GM23338 (cell line): Measurements from ENCODE around the gene OR52A1. TPM values are rescaled to one million over a fixed set of nuclear protein-coding genes. Genes with fewer than 3 reads are reported as not detected.

ENCODE experiments used
- ATAC-seq: fragments of 200-7000 bp; cut with Tn5 transposase; 3 replicates; pipeline ENCODE4 v1.9.1; 2020
- DNase-seq: peaks from one replicate; pipeline ENCODE4 v3.0.0-alpha.2; 2015; ENCODE audit warnings: low spot score
- H2AFZ ChIP-seq: fragments of 200-600 bp; sonication (generic); 2 replicates; pipeline ENCODE4 v1.8.0; 2016; ENCODE audit warnings: antibody characterized with exemption, mild to moderate bottlenecking, moderate library complexity
- H3F3A ChIP-seq: fragments of 200-600 bp; sonication (generic); replicated peaks from 2 replicates; pipeline ENCODE4 v1.8.0; 2017; ENCODE audit warnings: antibody characterized with exemption, mixed run types, low read depth
- H3K27ac ChIP-seq: fragments of 200-600 bp; sonication (generic); 2 replicates; pipeline ENCODE4 v1.6.1; 2016; ENCODE audit warnings: low read depth
- H3K27me3 ChIP-seq: fragments of 200-600 bp; sonication (generic); 2 replicates; pipeline ENCODE4 v1.8.0; 2016; ENCODE audit warnings: mild to moderate bottlenecking, mixed run types, moderate library complexity; ENCODE audit not compliant: insufficient read depth
- H3K36me3 ChIP-seq: fragments of 200-600 bp; sonication (generic); 2 replicates; pipeline ENCODE4 v1.8.0; 2016; ENCODE audit warnings: mild to moderate bottlenecking; ENCODE audit not compliant: insufficient read depth
- H3K4me1 ChIP-seq: fragments of 200-600 bp; sonication (generic); 2 replicates; pipeline ENCODE4 v1.8.0; 2016; ENCODE audit warnings: mild to moderate bottlenecking, moderate library complexity; ENCODE audit not compliant: insufficient read depth
- H3K4me2 ChIP-seq: fragments of 200-600 bp; sonication (generic); 2 replicates; pipeline ENCODE4 v1.7.1; 2017; ENCODE audit warnings: mixed run types
- H3K4me3 ChIP-seq: fragments of 200-600 bp; sonication (generic); 2 replicates; pipeline ENCODE4 v1.6.1; 2016; ENCODE audit warnings: mixed run types
- H3K79me2 ChIP-seq: fragments of 200-600 bp; sonication (generic); replicated peaks from 2 replicates; pipeline ENCODE4 v1.8.0; 2017; ENCODE audit warnings: mild to moderate bottlenecking; ENCODE audit not compliant: insufficient read depth
- H3K9me2 ChIP-seq: fragments of 200-600 bp; sonication (generic); 2 replicates; pipeline ENCODE4 v1.8.0; 2017; ENCODE audit not compliant: insufficient read depth
- H4K20me1 ChIP-seq: fragments of 200-600 bp; sonication (generic); replicated peaks from 2 replicates; pipeline ENCODE4 v1.8.0; 2017; ENCODE audit warnings: mild to moderate bottlenecking; ENCODE audit not compliant: insufficient read depth
- H3K27ac Mint-ChIP-seq: 2 replicates; pipeline ENCODE4 v1.8.0; 2020; ENCODE audit warnings: inconsistent platforms, mild to moderate bottlenecking, moderate library complexity, mixed read lengths
- H3K27me3 Mint-ChIP-seq: 3 replicates; pipeline ENCODE4 v1.8.0; 2022; ENCODE audit warnings: low read depth, mild to moderate bottlenecking, moderate library complexity, mixed read lengths, inconsistent platforms; ENCODE audit not compliant: insufficient read depth, poor library complexity
- H3K36me3 Mint-ChIP-seq: 3 replicates; pipeline ENCODE4 v1.8.0; 2021; ENCODE audit warnings: low read depth, mild to moderate bottlenecking, inconsistent platforms, moderate library complexity, mixed read lengths
- H3K4me1 Mint-ChIP-seq: 3 replicates; pipeline ENCODE4 v1.8.0; 2020; ENCODE audit warnings: mild to moderate bottlenecking, inconsistent platforms, mixed read lengths
- H3K4me3 Mint-ChIP-seq: 3 replicates; pipeline ENCODE4 v1.8.0; 2021; ENCODE audit warnings: moderate library complexity, mild to moderate bottlenecking, inconsistent platforms, mixed read lengths
- H3K9me3 Mint-ChIP-seq: 3 replicates; pipeline ENCODE4 v1.8.0; 2020; ENCODE audit warnings: moderate library complexity, mild to moderate bottlenecking, inconsistent platforms, mixed read lengths
- CREB1 ChIP-seq: fragments of 250-450 bp; sonication (Bioruptor Pico); IDR thresholded peaks from 2 replicates; pipeline ENCODE4 v1.5.0; 2020; ENCODE audit warnings: low read depth, mild to moderate bottlenecking, moderate library complexity
- ETS1 ChIP-seq: IDR thresholded peaks from 2 replicates; pipeline ENCODE4 v1.6.1; 2016; ENCODE audit warnings: antibody characterized with exemption
- EZH2 ChIP-seq: fragments of 200-600 bp; sonication (generic); IDR thresholded peaks from one replicate; pipeline ENCODE4 v1.8.0; 2017; ENCODE audit warnings: antibody characterized with exemption, mild to moderate bottlenecking, low read depth; ENCODE audit not compliant: unreplicated experiment
- EZH2phosphoT487 ChIP-seq: fragments of 200-600 bp; sonication (generic); IDR thresholded peaks from one replicate; pipeline ENCODE4 v1.8.1; 2018; ENCODE audit warnings: antibody characterized with exemption; ENCODE audit not compliant: unreplicated experiment
- JUNB ChIP-seq: IDR thresholded peaks from one replicate; pipeline ENCODE4 v1.6.1; 2016; ENCODE audit warnings: antibody characterized with exemption; ENCODE audit not compliant: unreplicated experiment
- NANOG ChIP-seq: IDR thresholded peaks from 2 replicates; pipeline ENCODE4 v1.6.1; 2016; ENCODE audit warnings: antibody characterized with exemption, borderline replicate concordance
- POLR2AphosphoS5 ChIP-seq: IDR thresholded peaks from 2 replicates; pipeline ENCODE4 v1.6.1; 2016; ENCODE audit warnings: antibody characterized with exemption, low read depth
- REST ChIP-seq: IDR thresholded peaks from one replicate; pipeline ENCODE4 v1.6.1; 2018; ENCODE audit warnings: antibody characterized with exemption; ENCODE audit not compliant: unreplicated experiment
- STAT1 ChIP-seq: IDR thresholded peaks from one replicate; pipeline ENCODE4 v1.6.1; 2016; ENCODE audit warnings: antibody characterized with exemption; ENCODE audit not compliant: unreplicated experiment
- ZNF114 ChIP-seq: fragments of 250-450 bp; sonication (Bioruptor Pico); IDR thresholded peaks from 2 replicates; pipeline ENCODE4 v1.5.0; 2020; ENCODE audit warnings: mild to moderate bottlenecking, moderate library complexity
- ZNF331 ChIP-seq: fragments of 250-450 bp; sonication (Bioruptor Pico); IDR thresholded peaks from 2 replicates; pipeline ENCODE4 v1.5.0; 2020; ENCODE audit warnings: low read depth, mild to moderate bottlenecking, moderate library complexity
- ZNF462 ChIP-seq: fragments of 250-450 bp; sonication (Bioruptor Pico); IDR thresholded peaks from 2 replicates; pipeline ENCODE4 v1.5.0; 2020; ENCODE audit warnings: mild to moderate bottlenecking, moderate library complexity
- polyA plus RNA-seq: library from polyadenylated mRNA; unstranded; fragments of >200 nt; fragmentation: Nextera tagmentation; extraction: Ambion mirVana; gene quantifications from 2 replicates; pipeline ENCODE4 v1.2.1, GENCODE V29; 2016
- total RNA-seq: library from RNA; depleted of rRNA; stranded (reverse); fragments of >200 nt; shearing (Covaris generic); gene quantifications from 2 replicates; pipeline ENCODE4 v1.2.3, GENCODE V29; 2014
- TF ChIP-seq, protein P1 (sequence below), 2 experiments: fragments of 200-600 bp in 1 of 2; sonication (generic) in 1 of 2; conservative IDR thresholded peaks; 2 replicates each; pipeline versions ENCODE4 v1.5.1 to v1.6.1; 2016 to 2017; ENCODE audit warnings: antibody characterized with exemption in 2 of 2, low read depth in 2 of 2, mild to moderate bottlenecking in 2 of 2, moderate library complexity in 1 of 2

Gene OR52A1
- total and polyA plus RNA-seq, 2 experiments from 2014 or later: 0.73 to 4.3 TPM

- peaks cover 16% of the 10 kb centered on the region for H3K4me1 Mint-ChIP-seq
These were observed 22.8 kb downstream of the OR52A1 start for GRCh38 chr11:5131584-5132335.

More at GRCh38 chr11:5131584-5132335, 22.8 kb downstream of the OR52A1 start:
- no peaks in the 10 kb centered on the region for H4K20me1 ChIP-seq
- H2AFZ ChIP-seq: no peak overlapping the region
- peaks cover 9% of the 10 kb centered on the region for H3K4me1 ChIP-seq
- ATAC-seq (no peak), DNase-seq (no peak)
- H3K9me3 Mint-ChIP-seq: no peaks in the 10 kb centered on the region; the same call in 2 of the 3 replicates
- TF ChIP-seq STAT1 (no peak), REST (no peak), ETS1 (no peak), POLR2AphosphoS5 (no peak), ZNF331 (CRISPR knock-in tag) (no peak), CREB1 (no peak), JUNB (no peak), NANOG (no peak), EZH2phosphoT487 (no peak), ZNF462 (CRISPR knock-in tag) (no peak), EZH2 (no peak), ZNF114 (CRISPR knock-in tag) (no peak)
- TF ChIP-seq, protein P1, sequence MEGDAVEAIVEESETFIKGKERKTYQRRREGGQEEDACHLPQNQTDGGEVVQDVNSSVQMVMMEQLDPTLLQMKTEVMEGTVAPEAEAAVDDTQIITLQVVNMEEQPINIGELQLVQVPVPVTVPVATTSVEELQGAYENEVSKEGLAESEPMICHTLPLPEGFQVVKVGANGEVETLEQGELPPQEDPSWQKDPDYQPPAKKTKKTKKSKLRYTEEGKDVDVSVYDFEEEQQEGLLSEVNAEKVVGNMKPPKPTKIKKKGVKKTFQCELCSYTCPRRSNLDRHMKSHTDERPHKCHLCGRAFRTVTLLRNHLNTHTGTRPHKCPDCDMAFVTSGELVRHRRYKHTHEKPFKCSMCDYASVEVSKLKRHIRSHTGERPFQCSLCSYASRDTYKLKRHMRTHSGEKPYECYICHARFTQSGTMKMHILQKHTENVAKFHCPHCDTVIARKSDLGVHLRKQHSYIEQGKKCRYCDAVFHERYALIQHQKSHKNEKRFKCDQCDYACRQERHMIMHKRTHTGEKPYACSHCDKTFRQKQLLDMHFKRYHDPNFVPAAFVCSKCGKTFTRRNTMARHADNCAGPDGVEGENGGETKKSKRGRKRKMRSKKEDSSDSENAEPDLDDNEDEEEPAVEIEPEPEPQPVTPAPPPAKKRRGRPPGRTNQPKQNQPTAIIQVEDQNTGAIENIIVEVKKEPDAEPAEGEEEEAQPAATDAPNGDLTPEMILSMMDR (conservative IDR thresholded peaks at IDR 0.05; ENCODE audit: low read depth in 2 of 2): no peak
- no peak overlapping the region for H3K4me3 Mint-ChIP-seq
- H3K36me3 ChIP-seq: no peaks in the 10 kb centered on the region
- no peak overlapping the region for H3K4me3 ChIP-seq
- H3K79me2 ChIP-seq: no peaks in the 10 kb centered on the region
- no peaks in the 10 kb centered on the region for H3K27me3 ChIP-seq
- H3F3A ChIP-seq: no peaks in the 10 kb centered on the region
- no peak overlapping the region for H3K27ac ChIP-seq
- H3K27me3 Mint-ChIP-seq: no peaks in the 10 kb centered on the region
- no peaks in the 10 kb centered on the region for H3K36me3 Mint-ChIP-seq
- no peak overlapping the region for H3K27ac Mint-ChIP-seq
- H3K4me2 ChIP-seq: no peak overlapping the region
- no peaks in the 10 kb centered on the region for H3K9me2 ChIP-seq
